GM13976 (cell line): ENCODE measurements around the gene BARX2.

Experiments
- DNase-seq: peaks from one replicate; pipeline ENCODE4 v3.0.0; 2012; ENCODE audit warnings: low spot score
- CTCF ChIP-seq: IDR thresholded peaks from 2 replicates; pipeline ENCODE4 v1.5.1; 2012; ENCODE audit warnings: borderline replicate concordance, mild to moderate bottlenecking; ENCODE audit not compliant: insufficient read depth; ENCODE audit errors: extremely low read depth, missing control alignments, control extremely low read depth
- in situ Hi-C: fragments of 300-500 bp; cut with MboI; formaldehyde crosslinking; loops from one replicate; pipeline ENCODE4 v1.12.0; 2022; ENCODE audit warnings: low sequenced_read_pairs, mixed read lengths, inconsistent platforms; ENCODE audit not compliant: unreplicated experiment

Gene BARX2

GRCh38 chr11:129396454-129396853, 20.8 kb downstream of the BARX2 start:
- no peak for TF ChIP-seq CTCF
- no peak for DNase-seq
- in situ Hi-C loops, result no loop called here

DNA sequence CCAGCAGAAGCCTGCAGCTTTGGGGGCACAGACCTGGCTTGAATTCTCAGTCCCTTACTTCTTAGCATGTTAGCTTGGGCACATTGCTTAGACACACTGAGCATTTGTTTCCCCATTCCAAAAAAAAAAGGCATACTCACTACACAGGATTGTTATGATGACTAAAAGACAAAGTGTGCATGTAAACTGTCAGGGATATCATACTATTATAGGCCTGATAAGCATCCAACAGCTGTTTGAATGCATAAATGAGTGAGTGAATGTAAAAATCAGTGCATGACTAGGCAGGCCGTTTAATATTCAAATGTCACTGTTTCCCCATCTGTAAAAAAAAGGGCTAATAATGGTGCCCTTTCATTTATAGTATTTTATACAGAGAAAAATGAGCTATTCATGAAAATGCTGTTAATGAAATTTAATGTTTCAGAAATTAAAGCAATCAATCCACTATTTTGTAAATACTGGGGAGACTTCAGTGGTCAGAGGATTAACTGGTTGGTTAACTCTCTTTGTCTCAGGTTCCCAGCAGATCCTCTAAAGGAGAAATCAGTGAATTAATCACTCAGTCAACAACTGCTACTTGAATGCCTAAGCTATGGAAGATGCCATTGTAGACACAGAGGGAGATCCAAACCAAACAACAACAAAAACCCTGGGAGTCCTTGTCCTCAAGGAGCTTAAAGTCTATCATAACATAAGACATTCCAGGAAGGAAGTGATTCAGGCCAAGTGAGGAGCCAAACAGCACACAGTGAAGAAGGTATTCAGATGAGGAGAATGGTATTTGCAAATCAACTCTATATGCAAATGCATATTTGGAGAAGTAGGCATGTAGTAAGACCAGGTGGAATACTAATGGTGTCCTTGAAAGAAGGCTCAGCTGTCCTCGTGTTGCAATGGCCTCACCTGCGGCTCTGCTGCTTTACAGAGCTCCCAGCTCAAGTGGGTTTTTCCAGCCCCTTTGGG, 26.8 kb downstream of the BARX2 start:
- no peak for DNase-seq
- in situ Hi-C loops, result no loop called here
- no peak for TF ChIP-seq CTCF

GRCh38 chr11:129404731-129405130, 29.1 kb downstream of the BARX2 start:
- no peak for TF ChIP-seq CTCF
- in situ Hi-C loops, result no loop called here
- DNase-seq, result no peak

GRCh38 chr11:129408865-129409444, 33.3 kb downstream of the BARX2 start:
- no peak for DNase-seq
- in situ Hi-C loops, result no loop called here
- TF ChIP-seq CTCF, result no peak

DNA sequence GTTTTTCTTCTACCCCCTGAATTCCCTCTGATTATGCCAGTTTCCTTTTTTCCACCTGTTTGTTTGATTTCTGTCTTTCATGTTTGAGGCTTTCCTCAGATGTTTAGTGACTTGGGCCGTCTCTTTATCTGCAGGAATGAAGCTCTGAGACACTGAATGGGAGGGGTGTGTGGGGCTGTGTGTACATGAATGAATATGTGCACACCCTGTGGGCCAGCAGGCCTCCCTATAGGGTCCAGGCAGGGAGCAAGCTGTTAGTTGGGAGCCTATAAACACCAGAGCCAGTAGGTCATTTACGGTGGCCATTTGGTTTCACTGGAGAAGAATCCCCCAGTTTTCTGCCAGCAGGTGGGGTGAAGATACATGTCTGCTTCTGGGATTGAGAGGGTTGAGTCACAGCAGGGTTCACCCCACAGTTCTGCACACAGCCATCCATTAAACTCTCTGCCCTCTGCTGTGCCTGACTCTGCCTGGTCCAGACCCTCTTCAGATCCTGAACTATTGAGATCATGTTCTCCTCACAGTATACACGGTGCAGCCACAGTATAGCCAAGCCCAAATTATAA, 34.8 kb downstream of the BARX2 start:
- in situ Hi-C loops, result no loop called here
- DNase-seq, result no peak
- no peak for TF ChIP-seq CTCF

DNA sequence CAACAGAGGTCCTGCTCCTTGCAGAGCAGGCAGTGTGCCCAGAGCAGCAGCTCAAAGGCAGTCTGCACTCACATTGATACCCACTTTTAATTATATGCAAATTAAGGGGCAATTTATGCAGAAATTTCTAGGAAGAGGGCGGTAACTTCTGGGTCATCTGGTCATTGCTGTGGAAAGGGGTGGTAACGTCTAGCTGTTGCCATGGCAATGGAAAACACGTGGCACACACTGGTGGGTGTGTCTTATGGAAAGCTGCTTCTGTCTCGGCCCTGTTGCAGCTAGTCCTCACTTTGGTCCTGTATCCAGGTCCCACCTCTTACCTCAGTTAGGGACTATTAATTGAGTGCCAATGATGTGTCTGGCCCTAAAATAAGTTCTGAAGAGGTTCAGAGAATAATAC, 36.8 kb downstream of the BARX2 start:
- no peak for TF ChIP-seq CTCF
- in situ Hi-C loops, result no loop called here
- DNase-seq, result no peak
